Tibial artery (tissue), 4 donors: ENCODE results near the gene ZNF697.

Experiments used
- DNase-seq, 2 donors: peaks; one replicate each; pipeline ENCODE4 v3.0.0-alpha.2; 2019
- H3K27ac ChIP-seq, 2 donors: fragments of 200-600 bp; sonication (generic) in 1 of 2; 1 replicate in 1 of 2; 2 replicates in 1 of 2; pipeline ENCODE4 v1.5.1; 2018 to 2019; ENCODE audit warnings: mild to moderate bottlenecking in 1 of 2
- H3K27me3 ChIP-seq, 2 donors: fragments of 200-600 bp; sonication (generic) in 1 of 2; one replicate each; pipeline versions ENCODE4 v1.5.1 to v1.6.0; 2016 to 2019
- H3K36me3 ChIP-seq, 3 donors: fragments of 200-600 bp; sonication (generic) in 2 of 3; one replicate each; pipeline ENCODE4 v1.5.1; 2016 to 2019; ENCODE audit warnings: mild to moderate bottlenecking in 2 of 3
- H3K4me1 ChIP-seq, 4 donors: fragments of 200-600 bp; sonication (generic) in 2 of 4; 1 replicate in 3 of 4; 2 replicates in 1 of 4; pipeline ENCODE4 v1.5.1; 2016 to 2019
- H3K4me3 ChIP-seq, 2 donors: fragments of 200-600 bp; sonication (generic) in 1 of 2; 1 replicate in 1 of 2; 2 replicates in 1 of 2; pipeline ENCODE4 v1.5.1; 2018 to 2019; ENCODE audit warnings: mild to moderate bottlenecking in 2 of 2
- H3K9me3 ChIP-seq, 3 donors: fragments of 200-600 bp; sonication (generic) in 1 of 3; one replicate each; pipeline ENCODE4 v1.5.1; 2016 to 2019
- CTCF ChIP-seq, 2 experiments: fragments of 200-600 bp in 1 of 2; fragments of 450-650 bp in 1 of 2; IDR thresholded peaks; one replicate each; pipeline ENCODE4 v1.5.1; 2017 to 2019; ENCODE audit warnings: antibody characterized with exemption in 2 of 2, mild to moderate bottlenecking in 1 of 2, moderate library complexity in 1 of 2
- intact Hi-C: fragments of 100-400 bp; cut with DNase I; formaldehyde crosslinking; loops from one replicate; pipeline ENCODE4 v1.15.0; 2023; ENCODE audit warnings: low total_unique reads

The ZNF697 gene

GRCh38 chr1:119653135-119653838 is 5.2 kb upstream of the ZNF697 start:
- Histone ChIP-seq H3K4me3 (no peak overlapping the region), H3K27ac (no peak overlapping the region), H3K9me3 (no peaks in the 10 kb centered on the region), H3K36me3 (no peaks in the 10 kb centered on the region), H3K4me1 (no peaks in the 10 kb centered on the region), H3K27me3 (no peaks in the 10 kb centered on the region)
- no peak for DNase-seq
- no peak for TF ChIP-seq CTCF (IDR thresholded peaks at IDR 0.05)
- intact Hi-C loops = no loop called here

DNA sequence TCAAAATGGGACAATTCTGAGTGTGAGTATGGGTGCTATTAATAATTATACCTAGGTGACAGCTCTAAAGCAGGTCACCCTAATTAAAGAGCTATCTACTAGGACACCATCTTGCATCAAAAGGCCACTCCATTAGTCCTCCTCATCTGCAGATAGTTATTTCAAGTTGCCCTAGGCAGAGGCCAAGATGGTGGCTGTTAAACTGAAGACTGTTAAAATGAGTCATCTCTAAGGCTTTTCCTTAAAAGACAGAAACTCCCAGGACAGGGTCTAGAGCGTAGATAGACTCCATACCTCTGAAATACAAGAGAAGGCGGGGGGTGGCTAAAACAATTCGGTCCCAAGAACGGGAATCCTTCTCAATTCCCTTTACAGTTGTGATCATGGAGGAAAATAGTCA is 4.5 kb upstream of the ZNF697 start:
- intact Hi-C loops = no loop called here
- Histone ChIP-seq H3K4me1 (peaks cover 0 to 3% (median 0%) of the 10 kb centered on the region in 4 donors), H3K36me3 (no peaks in the 10 kb centered on the region), H3K27me3 (no peaks in the 10 kb centered on the region), H3K27ac (no peak overlapping the region), H3K9me3 (no peaks in the 10 kb centered on the region), H3K4me3 (no peak overlapping the region)
- no peak for DNase-seq
- TF ChIP-seq CTCF (IDR thresholded peaks at IDR 0.05) = no peak

DNA sequence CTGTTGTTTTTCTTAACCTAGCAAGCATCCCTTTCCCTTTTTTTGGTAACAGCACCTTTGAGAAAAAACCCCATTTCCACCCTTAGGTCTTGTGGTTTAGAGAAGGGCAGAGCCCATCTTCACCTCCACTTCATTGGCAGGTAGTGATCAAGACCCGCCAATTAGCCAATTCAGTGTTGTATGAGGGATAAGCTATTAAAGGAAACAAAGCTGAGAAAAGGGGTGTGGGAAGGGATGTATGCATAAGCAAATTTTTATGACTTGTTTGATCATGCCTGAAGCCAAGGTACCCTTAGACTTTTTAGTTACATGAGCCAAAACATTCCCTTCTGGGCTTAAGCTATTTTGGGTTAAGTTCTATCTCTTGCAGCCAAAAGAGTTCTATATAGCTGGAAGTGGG is 3.6 kb upstream of the ZNF697 start:
- Histone ChIP-seq H3K27ac (no peak overlapping the region), H3K4me1 (peaks cover 0 to 12% (median 4%) of the 10 kb centered on the region in 4 donors), H3K36me3 (no peaks in the 10 kb centered on the region), H3K27me3 (no peaks in the 10 kb centered on the region), H3K4me3 (no peak overlapping the region), H3K9me3 (no peaks in the 10 kb centered on the region)
- intact Hi-C loops = no loop called here
- DNase-seq = no peak
- no peak for TF ChIP-seq CTCF (IDR thresholded peaks at IDR 0.05)

- no peak for TF ChIP-seq CTCF (IDR thresholded peaks at IDR 0.05)
- Histone ChIP-seq H3K36me3 (no peaks in the 10 kb centered on the region), H3K4me1 (peaks cover 0 to 13% (median 6%) of the 10 kb centered on the region in 4 donors), H3K27ac (no peak overlapping the region), H3K27me3 (no peaks in the 10 kb centered on the region), H3K9me3 (no peaks in the 10 kb centered on the region), H3K4me3 (no peak overlapping the region)
- intact Hi-C loops = no loop called here
- DNase-seq = no peak
Observed at GRCh38 chr1:119651133-119651532, 3.1 kb upstream of the ZNF697 start.

DNA sequence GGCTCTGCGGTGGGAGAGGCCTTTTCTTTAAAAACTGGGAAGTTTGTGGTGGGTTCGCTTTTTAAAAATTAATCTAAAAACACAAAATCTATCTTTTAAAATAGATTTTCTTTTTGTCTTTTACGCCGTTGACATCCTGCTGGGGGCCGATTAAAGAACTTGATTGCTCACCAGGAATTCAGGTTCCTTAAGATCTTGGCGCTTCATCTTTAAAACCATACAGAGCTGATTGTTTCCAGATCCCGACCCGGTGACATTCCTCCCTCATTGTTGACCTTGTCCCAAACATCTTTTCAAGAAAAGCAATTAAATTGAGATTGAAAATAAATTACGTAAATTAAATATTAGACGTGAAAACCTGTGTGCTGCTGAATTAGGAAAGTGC is 546 bp upstream of the ZNF697 start:
- Histone ChIP-seq H3K4me3 (peak overlapping the region; percentile 79 to 98), H3K36me3 (no peaks in the 10 kb centered on the region), H3K27me3 (no peaks in the 10 kb centered on the region), H3K9me3 (no peaks in the 10 kb centered on the region), H3K27ac (peak overlapping the region; percentile 81 to 89), H3K4me1 (peaks cover 0 to 13% (median 7%) of the 10 kb centered on the region in 4 donors)
- intact Hi-C loops = loop anchor here (2.0 kb wide), 1 partner anchor 16 kb away; no protein-coding TSS in a partner anchor
- no peak for TF ChIP-seq CTCF (IDR thresholded peaks at IDR 0.05)
- no peak for DNase-seq
